OCI-LY3 (cell line): ENCODE results near the gene PLCL1.

Experiments used
- EZH2phosphoT487 ChIP-seq: fragments of 200-600 bp; shearing (Covaris generic); IDR thresholded peaks from 2 replicates; pipeline ENCODE4 v1.6.1; 2018; ENCODE audit warnings: antibody characterized with exemption, mixed run types, low read depth
- TF ChIP-seq, protein P1 (sequence below): fragments of 200-600, 300-600 bp; sonication (generic); IDR thresholded peaks from 2 replicates; pipeline ENCODE4 v1.5.1; 2014; ENCODE audit warnings: antibody characterized with exemption, low read length, low read depth

DNA sequence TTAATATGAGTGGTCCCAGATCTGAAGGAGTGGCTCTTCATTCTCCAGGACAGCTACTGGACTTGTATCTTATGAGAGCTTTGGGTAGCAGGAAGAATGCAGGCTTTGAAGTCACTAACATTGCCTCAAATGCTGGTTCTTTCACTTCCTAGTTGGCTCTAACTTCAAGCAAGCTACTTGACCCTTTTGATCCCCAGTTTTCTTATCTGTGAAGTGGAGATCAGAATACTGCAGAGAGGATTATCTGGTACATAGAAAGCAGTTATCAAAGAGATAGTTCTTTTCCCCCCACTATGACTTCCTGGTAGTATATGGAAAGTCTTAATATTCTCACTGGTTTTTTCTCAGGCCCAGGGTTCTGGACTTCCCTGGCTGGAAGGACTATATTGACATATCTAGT lies 3.4 kb upstream of the PLCL1 start:
- TF ChIP-seq, protein P1, sequence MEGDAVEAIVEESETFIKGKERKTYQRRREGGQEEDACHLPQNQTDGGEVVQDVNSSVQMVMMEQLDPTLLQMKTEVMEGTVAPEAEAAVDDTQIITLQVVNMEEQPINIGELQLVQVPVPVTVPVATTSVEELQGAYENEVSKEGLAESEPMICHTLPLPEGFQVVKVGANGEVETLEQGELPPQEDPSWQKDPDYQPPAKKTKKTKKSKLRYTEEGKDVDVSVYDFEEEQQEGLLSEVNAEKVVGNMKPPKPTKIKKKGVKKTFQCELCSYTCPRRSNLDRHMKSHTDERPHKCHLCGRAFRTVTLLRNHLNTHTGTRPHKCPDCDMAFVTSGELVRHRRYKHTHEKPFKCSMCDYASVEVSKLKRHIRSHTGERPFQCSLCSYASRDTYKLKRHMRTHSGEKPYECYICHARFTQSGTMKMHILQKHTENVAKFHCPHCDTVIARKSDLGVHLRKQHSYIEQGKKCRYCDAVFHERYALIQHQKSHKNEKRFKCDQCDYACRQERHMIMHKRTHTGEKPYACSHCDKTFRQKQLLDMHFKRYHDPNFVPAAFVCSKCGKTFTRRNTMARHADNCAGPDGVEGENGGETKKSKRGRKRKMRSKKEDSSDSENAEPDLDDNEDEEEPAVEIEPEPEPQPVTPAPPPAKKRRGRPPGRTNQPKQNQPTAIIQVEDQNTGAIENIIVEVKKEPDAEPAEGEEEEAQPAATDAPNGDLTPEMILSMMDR, result no peak
- TF ChIP-seq EZH2phosphoT487, result no peak
